GM12878 (cell line): ENCODE data around the gene HCFC1R1. TPM values are rescaled to one million over a fixed set of nuclear protein-coding genes. Genes with fewer than 3 reads are reported as not detected.

ENCODE experiments used
- ATAC-seq: fragments of 200-7000 bp; cut with Tn5 transposase; 3 replicates; pipeline ENCODE4 v1.9.1; 2020; ENCODE audit warnings: mild to moderate bottlenecking, moderate library complexity
- BruUV-seq: library from RNA; stranded (reverse); fragments of 400-500 nt; replicated peaks from 2 replicates; lab custom pipeline; 2021; lab: Mats Ljungman, UMichigan
- CTCF ChIA-PET: fragments of 300-600 bp; sonication (Branson Sonifier 250); formaldehyde crosslinking; extraction: SDS; loops from one replicate; lab custom pipeline; 2021; ENCODE audit warnings: inconsistent platforms; lab: Yijun Ruan, JAX
- POLR2A ChIA-PET: fragments of 350-600 bp; formaldehyde crosslinking; extraction: SDS; loops from one replicate; lab custom pipeline; 2021; ENCODE audit warnings: inconsistent platforms; lab: Charles Lee
- RAD21 ChIA-PET: fragments of 300-600 bp; sonication (Branson Sonifier 250); formaldehyde crosslinking; loops from one replicate; lab custom pipeline; 2023; ENCODE audit warnings: antibody characterized with exemption; ENCODE audit not compliant: unreplicated experiment; lab: Charles Lee
- SMC1A ChIA-PET: fragments of 300-600 bp; sonication (Branson Sonifier 250); formaldehyde crosslinking; loops from one replicate; lab custom pipeline; 2023; ENCODE audit not compliant: unreplicated experiment, uncharacterized antibody; lab: Charles Lee
- DNase-seq: peaks from one replicate; pipeline ENCODE4 v3.0.0-alpha.2; 2011; ENCODE audit warnings: low read depth, low spot score
- FAIRE-seq: peaks from 3 replicates; lab custom pipeline; 2011; peaks lifted over from hg19 to GRCh38; lab: Jason Lieb, UNC
- H2AFZ ChIP-seq: 2 replicates; pipeline ENCODE4 v1.6.0; 2011; ENCODE audit warnings: low read depth, low read length, control low read depth; ENCODE audit not compliant: control insufficient read depth
- H3K27ac ChIP-seq: 2 replicates; pipeline ENCODE4 v1.5.1; 2011; ENCODE audit warnings: control low read depth; ENCODE audit not compliant: control insufficient read depth, insufficient read depth
- H3K27me3 ChIP-seq, 2 experiments: replicated peaks in 1 of 2; 2 replicates each; pipeline versions ENCODE4 v1.6.0 to v1.6.1; 2011; ENCODE audit warnings: low read length in 1 of 2; ENCODE audit not compliant: control insufficient read depth in 2 of 2, insufficient read depth in 2 of 2
- H3K36me3 ChIP-seq, 2 experiments: 2 replicates each; pipeline ENCODE4 v1.5.1; 2011; ENCODE audit warnings: low read length in 1 of 2; ENCODE audit not compliant: control insufficient read depth in 2 of 2, insufficient read depth in 2 of 2
- H3K4me1 ChIP-seq: 2 replicates; pipeline ENCODE4 v1.6.1; 2011; ENCODE audit warnings: mild to moderate bottlenecking, low read length, moderate library complexity, mixed read lengths; ENCODE audit not compliant: control insufficient read depth, insufficient read depth
- H3K4me2 ChIP-seq: 2 replicates; pipeline ENCODE4 v1.6.0; 2011; ENCODE audit warnings: control low read depth; ENCODE audit not compliant: control insufficient read depth, insufficient read depth
- H3K4me3 ChIP-seq: fragments of 200-600 bp; sonication (generic); 2 replicates; pipeline ENCODE4 v1.5.1; 2016
- H3K79me2 ChIP-seq: 2 replicates; pipeline ENCODE4 v1.6.0; 2011; ENCODE audit warnings: low read length; ENCODE audit not compliant: control insufficient read depth, insufficient read depth
- H3K9ac ChIP-seq: 2 replicates; pipeline ENCODE4 v1.8.0; 2011; ENCODE audit warnings: low read length, control low read depth, mixed read lengths; ENCODE audit not compliant: control insufficient read depth, insufficient read depth
- H3K9me3 ChIP-seq: replicated peaks from 3 replicates; pipeline ENCODE4 v1.5.1; 2011; ENCODE audit warnings: mild to moderate bottlenecking, low read length; ENCODE audit not compliant: control insufficient read depth, insufficient read depth
- H4K20me1 ChIP-seq: 2 replicates; pipeline ENCODE4 v1.6.0; 2011; ENCODE audit not compliant: control insufficient read depth, insufficient read depth
- ASH2L ChIP-seq: fragments of 300-600, 200-600 bp; sonication (generic); IDR thresholded peaks from 2 replicates; pipeline ENCODE4 v1.6.1; 2017; ENCODE audit warnings: low read depth, mild to moderate bottlenecking, borderline replicate concordance
- BCL3 ChIP-seq: IDR thresholded peaks from 2 replicates; pipeline ENCODE4 v1.6.1; 2011; ENCODE audit warnings: borderline replicate concordance, low read depth, mild to moderate bottlenecking, moderate library complexity, low read length; ENCODE audit not compliant: insufficient read depth, poor library complexity, severe bottlenecking
- CBX3 ChIP-seq: fragments of 200-600 bp; sonication (generic); IDR thresholded peaks from 2 replicates; pipeline ENCODE4 v1.6.1; 2016; ENCODE audit warnings: low read depth, borderline replicate concordance
- CHD2 ChIP-seq: IDR thresholded peaks from 2 replicates; pipeline ENCODE4 v1.6.1; 2011; ENCODE audit warnings: low read depth, low read length, improper control_type of control experiment, borderline replicate concordance
- CHD4 ChIP-seq: fragments of 200-600 bp; sonication (generic); IDR thresholded peaks from 2 replicates; pipeline ENCODE4 v1.6.1; 2016; ENCODE audit warnings: mild to moderate bottlenecking
- CREB1 ChIP-seq: IDR thresholded peaks from 2 replicates; pipeline ENCODE4 v1.6.1; 2012; ENCODE audit warnings: low read depth, mild to moderate bottlenecking, inconsistent platforms
- IRF4 ChIP-seq: IDR thresholded peaks from 2 replicates; pipeline ENCODE4 v1.6.1; 2011; ENCODE audit warnings: low read depth, low read length
- MXI1 ChIP-seq: fragments of 150-350 bp; IDR thresholded peaks from 2 replicates; pipeline ENCODE4 v1.6.1; 2011; ENCODE audit warnings: low read depth, mild to moderate bottlenecking, inconsistent platforms, low read length, improper control_type of control experiment
- MYB ChIP-seq: fragments of 150-350 bp; IDR thresholded peaks from 2 replicates; pipeline ENCODE4 v1.6.1; 2014; ENCODE audit warnings: mild to moderate bottlenecking, low read depth, low read length, borderline replicate concordance
- NR2C2 ChIP-seq: IDR thresholded peaks from 2 replicates; pipeline ENCODE4 v1.6.1; 2011; ENCODE audit warnings: borderline replicate concordance, low read depth; ENCODE audit not compliant: control insufficient read depth, insufficient read length
- PBX3 ChIP-seq: IDR thresholded peaks from 2 replicates; pipeline ENCODE4 v1.6.1; 2011; ENCODE audit warnings: mild to moderate bottlenecking, low read depth, low read length, moderate library complexity; ENCODE audit not compliant: insufficient replicate concordance
- PML ChIP-seq: IDR thresholded peaks from 2 replicates; pipeline ENCODE4 v1.6.1; 2012; ENCODE audit warnings: low read length, inconsistent platforms
- POLR2A ChIP-seq: IDR thresholded peaks from 2 replicates; pipeline ENCODE4 v1.6.1; 2011; ENCODE audit warnings: low read depth, mild to moderate bottlenecking, low read length
- SMC3 ChIP-seq: IDR thresholded peaks from 2 replicates; pipeline ENCODE4 v1.6.1; 2011; ENCODE audit warnings: low read length, improper control_type of control experiment, borderline replicate concordance
- SPI1 ChIP-seq: IDR thresholded peaks from 2 replicates; pipeline ENCODE4 v1.6.1; 2011; ENCODE audit warnings: low read depth, mild to moderate bottlenecking, low read length, moderate library complexity, borderline replicate concordance; ENCODE audit not compliant: insufficient read depth
- SREBF2 ChIP-seq: IDR thresholded peaks from 2 replicates; pipeline ENCODE4 v1.6.1; 2012; ENCODE audit warnings: mild to moderate bottlenecking, low read length
- ZNF622 ChIP-seq: fragments of 450-650 bp; IDR thresholded peaks from 2 replicates; pipeline ENCODE4 v1.6.1; 2017; ENCODE audit warnings: mild to moderate bottlenecking, inconsistent platforms
- ZSCAN29 ChIP-seq: fragments of 450-650 bp; IDR thresholded peaks from 2 replicates; pipeline ENCODE4 v1.6.1; 2017; ENCODE audit warnings: mild to moderate bottlenecking, moderate library complexity
- WGBS: methylation state at CpG from one replicate; pipeline ENCODE4 v1.1.6; 2016; ENCODE audit warnings: low lambda C conversion rate; ENCODE audit not compliant: insufficient replicate concordance, insufficient coverage; ENCODE audit errors: missing lambda C conversion rate; 5-methylcytosine and 5-hydroxymethylcytosine counted together
- in situ Hi-C: fragments of 300-500 bp; cut with MboI; formaldehyde crosslinking; loops from 9 replicates; pipeline ENCODE4 v1.14.3; 2018; ENCODE audit warnings: mixed read lengths
- intact Hi-C: fragments of 100-400 bp; cut with micrococcal nuclease; formaldehyde crosslinking; loops from one replicate; pipeline ENCODE4 v1.14.2; 2022; ENCODE audit not compliant: unreplicated experiment
- polyA plus RNA-seq, 11 experiments: library from polyadenylated mRNA; depleted of rRNA in 4 of 11; unstranded in 6 of 11; stranded (reverse) in 5 of 11; fragments of >200 nt; fragmentation: Nextera tagmentation in 4 of 11; fragmentation: Illumina TruSeq in 1 of 11; extraction: Ambion mirVana in 4 of 11; extraction: Trizol in 1 of 11; gene quantifications; 1 replicate in 1 of 11; 2 replicates in 10 of 11; pipeline versions ENCODE4 v1.2.1 to v1.2.3, GENCODE V29; 2011 to 2016; ENCODE audit warnings: inconsistent platforms in 2 of 11, missing spikeins in 2 of 11, low read depth in 1 of 11
- total RNA-seq, 4 experiments: library from RNA; depleted of rRNA in 3 of 4; stranded (reverse); fragments of >200 nt in 3 of 4; fragmentation: Illumina TruSeq in 1 of 4; extraction: Trizol in 1 of 4; gene quantifications; 2 replicates each; pipeline versions ENCODE4 v1.2.1 to v1.2.3, GENCODE V29; 2013 to 2021
- TF ChIP-seq, protein P1 (sequence below): fragments of 450-650 bp; IDR thresholded peaks from 2 replicates; pipeline ENCODE4 v1.6.1; 2017; ENCODE audit warnings: mild to moderate bottlenecking

The HCFC1R1 gene
- total and polyA plus RNA-seq, 10 of the 15 experiments (the other 5 are each of a cell fraction or from before 2014, with no cell fraction given): 2.8 to 42.5 (median 20.4) TPM

GRCh38 chr16:3012828-3013420 lies 10.8 kb downstream of the HCFC1R1 start, which contains the start of gene CLDN9:
TSS of gene CLDN9 (plus strand) at chr16:3012923. CDS start at chr16:3013363, 440 bp downstream.
- Histone ChIP-seq H4K20me1 (no peaks in the 10 kb centered on the region), H3K27me3 (peaks cover 0 to 14% of the 10 kb centered on the region in 2 experiments), H3K36me3 (no peaks in the 10 kb centered on the region), H3K79me2 (no peaks in the 10 kb centered on the region), H2AFZ (no peak within 1 kb of the TSS), H3K4me2 (no peak within 1 kb of the TSS), H3K9me3 (no peaks in the 10 kb centered on the region), H3K4me3 (no peak within 1 kb of the TSS), H3K4me1 (peaks cover 6% of the 10 kb centered on the region), H3K9ac (no peak within 1 kb of the TSS), H3K27ac (no peak within 1 kb of the TSS)
- no peak for TF ChIP-seq NR2C2
- no peak for TF ChIP-seq MXI1
- TF ChIP-seq CBX3: no peak
- TF ChIP-seq, protein P1, sequence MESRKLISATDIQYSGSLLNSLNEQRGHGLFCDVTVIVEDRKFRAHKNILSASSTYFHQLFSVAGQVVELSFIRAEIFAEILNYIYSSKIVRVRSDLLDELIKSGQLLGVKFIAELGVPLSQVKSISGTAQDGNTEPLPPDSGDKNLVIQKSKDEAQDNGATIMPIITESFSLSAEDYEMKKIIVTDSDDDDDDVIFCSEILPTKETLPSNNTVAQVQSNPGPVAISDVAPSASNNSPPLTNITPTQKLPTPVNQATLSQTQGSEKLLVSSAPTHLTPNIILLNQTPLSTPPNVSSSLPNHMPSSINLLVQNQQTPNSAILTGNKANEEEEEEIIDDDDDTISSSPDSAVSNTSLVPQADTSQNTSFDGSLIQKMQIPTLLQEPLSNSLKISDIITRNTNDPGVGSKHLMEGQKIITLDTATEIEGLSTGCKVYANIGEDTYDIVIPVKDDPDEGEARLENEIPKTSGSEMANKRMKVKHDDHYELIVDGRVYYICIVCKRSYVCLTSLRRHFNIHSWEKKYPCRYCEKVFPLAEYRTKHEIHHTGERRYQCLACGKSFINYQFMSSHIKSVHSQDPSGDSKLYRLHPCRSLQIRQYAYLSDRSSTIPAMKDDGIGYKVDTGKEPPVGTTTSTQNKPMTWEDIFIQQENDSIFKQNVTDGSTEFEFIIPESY: no peak
- no peak for TF ChIP-seq PBX3
- no peak for TF ChIP-seq IRF4
- no peak for TF ChIP-seq ASH2L
- no peak for TF ChIP-seq SREBF2
- TF ChIP-seq CHD4: no peak
- TF ChIP-seq POLR2A: no peak
- no peak for TF ChIP-seq CREB1
- TF ChIP-seq PML: no peak
- no peak for TF ChIP-seq ZNF622
- TF ChIP-seq SMC3: no peak
- TF ChIP-seq SPI1: no peak
- TF ChIP-seq CHD2: no peak
- no peak for TF ChIP-seq ZSCAN29
- no peak for TF ChIP-seq MYB
- no peak for TF ChIP-seq BCL3
- SMC1A ChIA-PET: no interaction called here
- intact Hi-C loops (no loop called here), in situ Hi-C loops (no loop called here)
- peak; percentile 63 for ATAC-seq
- RAD21 ChIA-PET: no interaction called here
- WGBS: 39% methylated on average over 26 of the region's 27 CpGs
- BruUV-seq: no TSS peak
- CTCF ChIA-PET: interaction anchor here (0.9 kb wide), 1 partner anchor 16 kb away, joined by 3 read pairs; no protein-coding TSS in a partner anchor
- no peak for FAIRE-seq
- DNase-seq: no peak
- POLR2A ChIA-PET: no interaction called here
